SU-DHL-6 (cell line): Measurements from ENCODE around the gene SMC6.

Experiments
- CTCF ChIP-seq: fragments of 200-600 bp; sonication (generic); IDR thresholded peaks from one replicate; pipeline ENCODE4 v1.5.1; 2017; ENCODE audit warnings: antibody characterized with exemption, mild to moderate bottlenecking, low read length, moderate library complexity; ENCODE audit not compliant: insufficient read depth, poor library complexity, severe bottlenecking
- EZH2phosphoT487 ChIP-seq: fragments of 200-600 bp; sonication (generic), shearing (Covaris generic); conservative IDR thresholded peaks from 2 replicates; pipeline ENCODE4 v1.6.1; 2018; ENCODE audit warnings: mild to moderate bottlenecking, antibody characterized with exemption, low read length, moderate library complexity, mixed read lengths

DNA sequence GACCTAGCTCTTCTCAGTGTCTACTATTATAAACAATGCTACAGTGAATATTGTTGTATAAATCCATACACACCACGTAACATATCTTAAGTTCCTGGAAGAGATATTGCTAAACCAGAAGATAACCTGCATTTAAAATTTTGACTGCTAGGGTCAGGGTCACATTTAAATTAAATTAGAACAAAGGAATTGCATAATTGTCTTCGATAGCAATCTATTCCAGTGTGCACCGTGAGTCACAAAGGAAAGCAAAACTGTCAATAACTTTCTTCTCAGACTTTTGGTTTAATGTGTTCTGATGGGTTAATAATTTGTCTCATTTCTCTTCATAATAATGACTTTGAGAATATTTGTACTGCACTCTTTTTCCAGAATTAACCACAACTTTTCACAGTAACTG lies 4.5 kb upstream of the SMC6 start:
- TF ChIP-seq CTCF (no peak), EZH2phosphoT487 (no peak)
